ENCODE data around the gene GFRA4.

The GFRA4 gene

DNA sequence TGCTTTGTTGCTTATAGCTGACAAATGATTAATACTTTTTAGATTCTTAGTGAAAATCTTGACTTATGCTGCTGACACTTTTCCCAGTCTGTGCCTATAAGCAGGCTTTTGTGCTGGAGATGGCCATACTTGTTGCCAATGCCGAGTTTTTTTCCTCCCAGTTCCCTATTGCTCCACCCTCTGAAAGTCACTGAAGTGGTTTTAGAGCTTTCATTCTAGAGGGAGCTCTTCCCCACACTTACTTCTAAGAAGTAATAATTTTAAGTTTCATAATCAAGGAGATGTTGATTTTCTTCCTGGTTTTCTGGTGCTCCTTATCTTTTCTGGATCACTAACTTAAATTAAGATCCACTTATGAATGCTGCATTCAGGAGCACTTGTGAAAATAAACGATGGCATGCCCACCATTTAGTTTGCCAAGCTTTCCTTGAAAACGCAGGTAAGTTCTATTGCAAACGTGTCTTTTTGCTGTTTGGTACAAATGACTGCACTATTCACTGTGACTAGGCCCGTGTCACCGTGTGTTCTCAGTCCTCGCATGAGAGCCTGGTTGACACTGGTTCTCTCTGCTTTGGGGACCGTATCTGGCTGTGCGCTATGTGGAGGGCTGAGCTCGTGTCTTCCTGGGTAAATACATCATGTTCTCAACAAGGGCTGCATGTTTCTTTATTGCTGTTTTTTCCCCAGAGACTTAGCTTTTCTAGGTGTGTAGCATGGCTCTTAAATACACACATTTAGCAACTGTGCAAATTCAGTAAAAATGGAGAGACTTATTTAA, 50.2 kb downstream of the GFRA4 start:
- TF ChIP-seq, protein P1, sequence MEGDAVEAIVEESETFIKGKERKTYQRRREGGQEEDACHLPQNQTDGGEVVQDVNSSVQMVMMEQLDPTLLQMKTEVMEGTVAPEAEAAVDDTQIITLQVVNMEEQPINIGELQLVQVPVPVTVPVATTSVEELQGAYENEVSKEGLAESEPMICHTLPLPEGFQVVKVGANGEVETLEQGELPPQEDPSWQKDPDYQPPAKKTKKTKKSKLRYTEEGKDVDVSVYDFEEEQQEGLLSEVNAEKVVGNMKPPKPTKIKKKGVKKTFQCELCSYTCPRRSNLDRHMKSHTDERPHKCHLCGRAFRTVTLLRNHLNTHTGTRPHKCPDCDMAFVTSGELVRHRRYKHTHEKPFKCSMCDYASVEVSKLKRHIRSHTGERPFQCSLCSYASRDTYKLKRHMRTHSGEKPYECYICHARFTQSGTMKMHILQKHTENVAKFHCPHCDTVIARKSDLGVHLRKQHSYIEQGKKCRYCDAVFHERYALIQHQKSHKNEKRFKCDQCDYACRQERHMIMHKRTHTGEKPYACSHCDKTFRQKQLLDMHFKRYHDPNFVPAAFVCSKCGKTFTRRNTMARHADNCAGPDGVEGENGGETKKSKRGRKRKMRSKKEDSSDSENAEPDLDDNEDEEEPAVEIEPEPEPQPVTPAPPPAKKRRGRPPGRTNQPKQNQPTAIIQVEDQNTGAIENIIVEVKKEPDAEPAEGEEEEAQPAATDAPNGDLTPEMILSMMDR (IDR thresholded peaks at IDR 0.05; ENCODE audit: low read depth, low read length, missing control alignments), result no peak
- in situ Hi-C loops (cut with HindIII; ENCODE audit: low sequenced_read_pairs), result loop anchor here (5.0 kb wide), 1 partner anchor 36 kb away; no protein-coding TSS in a partner anchor
- no peak for DNase-seq (ENCODE audit: low read depth)
- no peak overlapping the region for H3K4me3 ChIP-seq (ENCODE audit: low read depth, low read length)

DNA sequence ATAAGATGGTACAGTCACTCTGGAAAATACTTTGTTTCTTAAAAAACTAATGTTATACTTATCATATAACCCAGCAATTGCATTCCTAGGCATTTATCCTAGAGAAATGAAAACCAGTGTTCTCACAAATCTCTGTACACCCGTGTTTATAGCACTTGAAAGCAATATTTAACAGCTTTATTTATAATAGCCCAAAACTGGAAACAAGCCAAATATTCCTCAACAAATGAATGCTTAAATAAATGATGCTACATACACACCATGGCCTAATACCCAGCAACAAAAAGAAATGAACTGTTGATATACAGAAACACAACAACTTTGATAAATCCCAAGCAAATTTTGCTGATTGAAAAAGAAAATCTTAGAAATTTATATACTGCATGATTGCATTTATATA, 51.3 kb downstream of the GFRA4 start:
- no peak for DNase-seq (ENCODE audit: low read depth)
- H3K4me3 ChIP-seq (ENCODE audit: low read depth, low read length), result no peak overlapping the region
- TF ChIP-seq, protein P1 (IDR thresholded peaks at IDR 0.05; ENCODE audit: low read depth, low read length, missing control alignments), result no peak
- in situ Hi-C loops (cut with HindIII; ENCODE audit: low sequenced_read_pairs), result loop anchor here (5.0 kb wide), 1 partner anchor 35 kb away; no protein-coding TSS in a partner anchor
